Stimulated activated CD8-positive, alpha-beta memory T cell treated with anti-CD3 and anti-CD28 coated beads, Interleukin-4, amount 100 ng/mL, for 1 hour (primary cell): ENCODE measurements around the gene F11.
"Not testable (repeated sequence)": the region's sequence is repeated elsewhere in the genome, so short reads cannot be mapped to it uniquely, and the experiment has no call there.

Source experiments
- DNase-seq, 2 donors: peaks; one replicate each; pipeline ENCODE4 v3.0.0-alpha.2; 2020; ENCODE audit warnings: low read depth in 2 of 2, low spot score in 1 of 2

F11 gene

GRCh38 chr4:186249785-186250754 lies 15.9 kb upstream of the F11 start:
- no peak for DNase-seq

- DNase-seq = no peak
Observed at GRCh38 chr4:186250760-186251159, 15.2 kb upstream of the F11 start.

- no peak for DNase-seq
Observed at GRCh38 chr4:186255122-186255521, 10.9 kb upstream of the F11 start.

GRCh38 chr4:186258216-186258811 lies 7.7 kb upstream of the F11 start:
- DNase-seq = no peak

- no peak for DNase-seq
Observed at GRCh38 chr4:186260117-186260503, 5.9 kb upstream of the F11 start.

GRCh38 chr4:186260504-186261448 lies 5.2 kb upstream of the F11 start:
- DNase-seq = no peak

- DNase-seq = no peak
Observed at GRCh38 chr4:186264660-186265059, 1.3 kb upstream of the F11 start.

- DNase-seq = not testable (repeated sequence)
Observed at GRCh38 chr4:186265250-186265649, 739 bp upstream of the F11 start.

- no peak for DNase-seq
Observed at GRCh38 chr4:186266729-186267456, 904 bp downstream of the F11 start.

GRCh38 chr4:186271081-186271678 lies 5.2 kb downstream of the F11 start:
- DNase-seq = no peak

- no peak for DNase-seq
Observed at GRCh38 chr4:186272699-186273391, 6.9 kb downstream of the F11 start.

GRCh38 chr4:186273392-186273789 lies 7.4 kb downstream of the F11 start:
- not testable (repeated sequence) for DNase-seq

- DNase-seq = no peak
Observed at GRCh38 chr4:186283311-186283710, 17.3 kb downstream of the F11 start.

- no peak for DNase-seq
Observed at GRCh38 chr4:186285147-186285546, 19.2 kb downstream of the F11 start.

GRCh38 chr4:186286581-186286980 lies 20.6 kb downstream of the F11 start:
- DNase-seq = no peak

GRCh38 chr4:186291256-186291890 lies 25.4 kb downstream of the F11 start:
- no peak for DNase-seq

- no peak for DNase-seq
Observed at GRCh38 chr4:186294160-186294559, 28.2 kb downstream of the F11 start.

- no peak for DNase-seq
Observed at GRCh38 chr4:186296481-186296880, 30.5 kb downstream of the F11 start.

GRCh38 chr4:186297013-186297645 lies 31.1 kb downstream of the F11 start:
- no peak for DNase-seq
